IMR-90 (cell line): ENCODE data around the gene ZNF521. TPM values are rescaled to one million over a fixed set of nuclear protein-coding genes. Genes with fewer than 3 reads are reported as not detected.

Experiments used
- ATAC-seq: fragments of 200-7000 bp; cut with Tn5 transposase; 2 replicates; pipeline ENCODE4 v1.9.1; 2020; ENCODE audit warnings: low read depth, mild to moderate bottlenecking, moderate library complexity
- BruUV-seq: library from RNA; stranded (reverse); fragments of 400-500 nt; replicated peaks from 2 replicates; lab custom pipeline; 2021; lab: Mats Ljungman, UMichigan
- CTCF ChIA-PET: fragments of 300-600 bp; formaldehyde crosslinking; extraction: SDS; loops from one replicate; lab custom pipeline; 2021; ENCODE audit warnings: antibody characterized with exemption; lab: Yijun Ruan, JAX
- POLR2A ChIA-PET: fragments of 300-600 bp; sonication (Branson Sonifier 250); formaldehyde crosslinking; loops from one replicate; lab custom pipeline; 2022; ENCODE audit warnings: antibody characterized with exemption; ENCODE audit not compliant: unreplicated experiment; lab: Charles Lee
- DNase-seq: peaks from one replicate; pipeline ENCODE4 v3.0.0; 2013
- H2AFZ ChIP-seq: replicated peaks from 2 replicates; pipeline ENCODE3; 2013; ENCODE audit warnings: low read length, mild to moderate bottlenecking; ENCODE audit not compliant: poor library complexity
- H2AK5ac ChIP-seq: 2 replicates; pipeline ENCODE4 v1.6.1; 2013; ENCODE audit warnings: low read depth, low read length, inconsistent platforms
- H2AK9ac ChIP-seq: replicated peaks from 2 replicates; pipeline ENCODE3; 2013; ENCODE audit warnings: mild to moderate bottlenecking, low read depth, low read length, moderate library complexity; ENCODE audit not compliant: poor library complexity
- H2BK120ac ChIP-seq: 2 replicates; pipeline ENCODE4 v1.6.1; 2013; ENCODE audit warnings: low read depth, low read length, inconsistent platforms
- H2BK15ac ChIP-seq: 3 replicates; pipeline ENCODE4 v1.6.1; 2013; ENCODE audit warnings: low read depth, low read length, inconsistent platforms
- H2BK20ac ChIP-seq: 2 replicates; pipeline ENCODE4 v1.6.1; 2013; ENCODE audit warnings: low read depth, mild to moderate bottlenecking, inconsistent platforms, low read length, moderate library complexity
- H2BK5ac ChIP-seq: 2 replicates; pipeline ENCODE4 v1.6.1; 2013; ENCODE audit warnings: mild to moderate bottlenecking, low read depth, low read length, inconsistent platforms; ENCODE audit not compliant: poor library complexity, severe bottlenecking
- H3K14ac ChIP-seq: replicated peaks from 2 replicates; pipeline ENCODE4 v1.6.1; 2013; ENCODE audit warnings: low read depth, low read length, inconsistent platforms
- H3K18ac ChIP-seq: 2 replicates; pipeline ENCODE4 v1.6.1; 2013; ENCODE audit warnings: low read depth, low read length, control low read depth
- H3K23ac ChIP-seq: 2 replicates; pipeline ENCODE4 v1.6.1; 2013; ENCODE audit warnings: low read depth, low read length, inconsistent platforms
- H3K27ac ChIP-seq: 2 replicates; pipeline ENCODE4 v1.5.1; 2013; ENCODE audit warnings: mild to moderate bottlenecking, control low read depth, low read length; ENCODE audit not compliant: insufficient read depth
- H3K27me3 ChIP-seq: 2 replicates; pipeline ENCODE4 v1.6.1; 2013; ENCODE audit warnings: low read length; ENCODE audit not compliant: control insufficient read depth, insufficient read depth
- H3K36me3 ChIP-seq: 2 replicates; pipeline ENCODE4 v1.6.1; 2013; ENCODE audit warnings: low read length, mixed read lengths; ENCODE audit not compliant: control insufficient read depth, insufficient read depth
- H3K4ac ChIP-seq: 2 replicates; pipeline ENCODE4 v1.6.1; 2013; ENCODE audit warnings: low read depth, low read length, inconsistent platforms
- H3K4me1 ChIP-seq: 2 replicates; pipeline ENCODE4 v1.6.1; 2013; ENCODE audit warnings: low read length, mixed read lengths; ENCODE audit not compliant: control insufficient read depth, insufficient read depth
- H3K4me2 ChIP-seq: 2 replicates; pipeline ENCODE4 v1.6.1; 2013; ENCODE audit warnings: low read depth, mild to moderate bottlenecking, control low read depth, low read length, moderate library complexity
- H3K4me3 ChIP-seq: 2 replicates; pipeline ENCODE4 v1.5.1; 2013; ENCODE audit warnings: low read depth, mild to moderate bottlenecking, control low read depth, low read length, moderate library complexity; ENCODE audit not compliant: insufficient read depth
- H3K56ac ChIP-seq: 2 replicates; pipeline ENCODE4 v1.6.1; 2013; ENCODE audit warnings: low read length, inconsistent platforms; ENCODE audit not compliant: insufficient read depth; ENCODE audit errors: extremely low read depth
- H3K79me1 ChIP-seq, 2 experiments: 2 replicates each; pipeline ENCODE4 v1.6.1; 2013; ENCODE audit warnings: low read length in 2 of 2, inconsistent platforms in 1 of 2, low read depth in 1 of 2
- H3K9ac ChIP-seq: 2 replicates; pipeline ENCODE4 v1.6.1; 2013; ENCODE audit warnings: low read depth, low read length, control low read depth
- H3K9me1 ChIP-seq: 2 replicates; pipeline ENCODE4 v1.6.1; 2013; ENCODE audit warnings: low read length, inconsistent platforms; ENCODE audit not compliant: insufficient read depth
- H3K9me3 ChIP-seq: 2 replicates; pipeline ENCODE4 v1.6.1; 2013; ENCODE audit warnings: low read length; ENCODE audit not compliant: control insufficient read depth, insufficient read depth
- H4K20me1 ChIP-seq: 2 replicates; pipeline ENCODE4 v1.6.1; 2013; ENCODE audit warnings: low read length, inconsistent platforms; ENCODE audit not compliant: insufficient read depth
- H4K5ac ChIP-seq: 2 replicates; pipeline ENCODE4 v1.6.1; 2013; ENCODE audit warnings: mild to moderate bottlenecking, low read depth, low read length, control low read depth
- H4K8ac ChIP-seq, 2 experiments: 2 replicates each; pipeline ENCODE4 v1.6.1; 2013; ENCODE audit warnings: low read depth in 2 of 2, low read length in 2 of 2, control low read depth in 1 of 2, inconsistent platforms in 1 of 2
- H4K91ac ChIP-seq: 2 replicates; pipeline ENCODE4 v1.6.1; 2013; ENCODE audit warnings: low read depth, low read length, inconsistent platforms; ENCODE audit not compliant: insufficient read depth
- CEBPB ChIP-seq: IDR thresholded peaks from 2 replicates; pipeline ENCODE4 v1.6.1; 2012; ENCODE audit warnings: low read depth, low read length, improper control_type of control experiment
- FOS ChIP-seq: fragments of 150-350 bp; IDR thresholded peaks from 2 replicates; pipeline ENCODE4 v1.6.1; 2016; ENCODE audit warnings: low read depth, low read length
- MAFK ChIP-seq: IDR thresholded peaks from 2 replicates; pipeline ENCODE4 v1.6.1; 2012; ENCODE audit warnings: low read depth, low read length, improper control_type of control experiment
- RAD21 ChIP-seq: IDR thresholded peaks from 2 replicates; pipeline ENCODE4 v1.6.1; 2012; ENCODE audit warnings: low read length, improper control_type of control experiment
- RCOR1 ChIP-seq: IDR thresholded peaks from 2 replicates; pipeline ENCODE4 v1.6.1; 2012; ENCODE audit warnings: mild to moderate bottlenecking, low read length, improper control_type of control experiment; ENCODE audit not compliant: insufficient replicate concordance
- WGBS, 2 experiments: methylation state at CpG; one replicate each; pipeline versions ENCODE4 v1.1.5 to v1.1.7; 2013; ENCODE audit warnings: missing lambda C conversion rate in 2 of 2; ENCODE audit not compliant: insufficient read length in 1 of 2; ENCODE audit errors: extremely low coverage in 2 of 2; 5-methylcytosine and 5-hydroxymethylcytosine counted together
- dilution Hi-C: fragments of 300-500 bp; cut with HindIII; formaldehyde crosslinking; loops from one replicate; pipeline ENCODE4 v1.14.3; 2018; ENCODE audit warnings: low sequenced_read_pairs; ENCODE audit not compliant: unreplicated experiment
- in situ Hi-C: fragments of 300-500 bp; cut with MboI; formaldehyde crosslinking; loops from 3 replicates; pipeline ENCODE4 v1.14.3; 2019; ENCODE audit warnings: low sequenced_read_pairs, inconsistent platforms, mixed read lengths
- intact Hi-C: fragments of 100-400 bp; cut with micrococcal nuclease; formaldehyde crosslinking; loops from 2 replicates; pipeline ENCODE4 v1.10.0; 2022
- polyA plus RNA-seq, 3 experiments: library from polyadenylated mRNA; depleted of rRNA; stranded (reverse); fragments of >200 nt; gene quantifications; 2 replicates each; pipeline ENCODE4 v1.2.3, GENCODE V29; 2012; ENCODE audit warnings: low replicate concordance in 1 of 3
- total RNA-seq: library from RNA; depleted of rRNA; stranded (reverse); fragments of >200 nt; gene quantifications from 2 replicates; pipeline ENCODE4 v1.2.3, GENCODE V29; 2012
- TF ChIP-seq, protein P1 (sequence below): fragments of 150-350 bp; IDR thresholded peaks from 2 replicates; pipeline ENCODE4 v1.6.1; 2016; ENCODE audit warnings: low read depth, mild to moderate bottlenecking, low read length, moderate library complexity, borderline replicate concordance

Gene ZNF521
- total and polyA plus RNA-seq, 2 of the 4 experiments (the other 2 are of a cell fraction) = 21.5 to 59.3 TPM

DNA sequence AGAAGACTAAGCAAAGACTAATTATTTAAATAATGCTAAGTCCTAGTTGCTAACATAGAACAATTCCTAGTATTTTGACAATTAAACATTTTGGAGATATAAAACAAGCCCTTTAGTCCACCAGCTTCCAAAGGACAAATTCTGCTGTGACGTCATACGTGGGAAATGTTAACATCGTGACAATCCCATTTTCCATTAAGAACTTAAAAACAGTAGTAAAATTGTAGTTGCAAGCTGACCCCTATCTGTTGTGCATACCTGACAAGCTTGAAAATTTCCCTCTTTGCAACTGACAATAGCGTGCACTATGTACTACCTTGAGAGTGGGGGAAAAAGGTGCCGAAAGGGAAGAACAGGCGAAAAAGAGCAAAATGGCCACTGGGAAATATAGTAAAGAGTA lies 279.8 kb downstream of the ZNF521 start:
- H3K23ac ChIP-seq = no peak overlapping the region
- H4K91ac ChIP-seq = no peak overlapping the region
- no peak overlapping the region for H2BK120ac ChIP-seq
- dilution Hi-C loops (no loop called here), in situ Hi-C loops (no loop called here), intact Hi-C loops (loop anchor here (10.0 kb wide), 1 partner anchor 177 kb away; no protein-coding TSS in a partner anchor)
- no peak overlapping the region for H3K14ac ChIP-seq
- ATAC-seq (no peak), DNase-seq (no peak)
- H2AFZ ChIP-seq = no peak overlapping the region
- no peaks in the 10 kb centered on the region for H3K27me3 ChIP-seq
- peaks cover 6% of the 10 kb centered on the region; the same call in 1 of the 2 replicates for H3K36me3 ChIP-seq
- H3K9me3 ChIP-seq = no peaks in the 10 kb centered on the region
- H3K4me3 ChIP-seq = no peak overlapping the region
- no peak overlapping the region for H2BK15ac ChIP-seq
- CTCF ChIA-PET = no interaction called here
- H2BK20ac ChIP-seq = no peak overlapping the region
- peaks cover 2% of the 10 kb centered on the region; the same call in 1 of the 2 replicates for H3K9me1 ChIP-seq
- no peak overlapping the region for H4K5ac ChIP-seq
- no peak overlapping the region for H3K27ac ChIP-seq
- H2BK5ac ChIP-seq = no peak overlapping the region
- no peak overlapping the region for H3K4me2 ChIP-seq
- H3K4ac ChIP-seq = no peak overlapping the region
- no peak overlapping the region for H4K8ac ChIP-seq
- peaks cover 7% of the 10 kb centered on the region; the same call in 1 of the 2 replicates for H3K4me1 ChIP-seq
- H2AK5ac ChIP-seq = no peak overlapping the region
- WGBS, 2 experiments = no CpG with 5 or more reads among the region's 6 CpGs
- no peaks in the 10 kb centered on the region for H3K79me1 ChIP-seq
- H4K20me1 ChIP-seq = no peaks in the 10 kb centered on the region
- no peak overlapping the region for H3K9ac ChIP-seq
- H3K56ac ChIP-seq = no peak overlapping the region
- no peak overlapping the region for H3K18ac ChIP-seq
- no peak overlapping the region for H2AK9ac ChIP-seq
- POLR2A ChIA-PET = no interaction called here
- TF ChIP-seq RCOR1 = no peak
- TF ChIP-seq FOS = no peak
- TF ChIP-seq MAFK = no peak
- TF ChIP-seq, protein P1, sequence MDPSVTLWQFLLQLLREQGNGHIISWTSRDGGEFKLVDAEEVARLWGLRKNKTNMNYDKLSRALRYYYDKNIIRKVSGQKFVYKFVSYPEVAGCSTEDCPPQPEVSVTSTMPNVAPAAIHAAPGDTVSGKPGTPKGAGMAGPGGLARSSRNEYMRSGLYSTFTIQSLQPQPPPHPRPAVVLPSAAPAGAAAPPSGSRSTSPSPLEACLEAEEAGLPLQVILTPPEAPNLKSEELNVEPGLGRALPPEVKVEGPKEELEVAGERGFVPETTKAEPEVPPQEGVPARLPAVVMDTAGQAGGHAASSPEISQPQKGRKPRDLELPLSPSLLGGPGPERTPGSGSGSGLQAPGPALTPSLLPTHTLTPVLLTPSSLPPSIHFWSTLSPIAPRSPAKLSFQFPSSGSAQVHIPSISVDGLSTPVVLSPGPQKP = no peak
- TF ChIP-seq RAD21 = no peak
- no peak for TF ChIP-seq CEBPB
- BruUV-seq = no TSS peak
